ENCODE results near the gene ABHD12. TPM values are rescaled to one million over a fixed set of nuclear protein-coding genes. Genes with fewer than 3 reads are reported as not detected.
A peak's percentile ranks its signal among the peaks of the same experiment; 100 is the strongest.

Gene ABHD12
- total RNA-seq, 2 donors from 2014 or later: 12.5 to 22.7 TPM

DNA sequence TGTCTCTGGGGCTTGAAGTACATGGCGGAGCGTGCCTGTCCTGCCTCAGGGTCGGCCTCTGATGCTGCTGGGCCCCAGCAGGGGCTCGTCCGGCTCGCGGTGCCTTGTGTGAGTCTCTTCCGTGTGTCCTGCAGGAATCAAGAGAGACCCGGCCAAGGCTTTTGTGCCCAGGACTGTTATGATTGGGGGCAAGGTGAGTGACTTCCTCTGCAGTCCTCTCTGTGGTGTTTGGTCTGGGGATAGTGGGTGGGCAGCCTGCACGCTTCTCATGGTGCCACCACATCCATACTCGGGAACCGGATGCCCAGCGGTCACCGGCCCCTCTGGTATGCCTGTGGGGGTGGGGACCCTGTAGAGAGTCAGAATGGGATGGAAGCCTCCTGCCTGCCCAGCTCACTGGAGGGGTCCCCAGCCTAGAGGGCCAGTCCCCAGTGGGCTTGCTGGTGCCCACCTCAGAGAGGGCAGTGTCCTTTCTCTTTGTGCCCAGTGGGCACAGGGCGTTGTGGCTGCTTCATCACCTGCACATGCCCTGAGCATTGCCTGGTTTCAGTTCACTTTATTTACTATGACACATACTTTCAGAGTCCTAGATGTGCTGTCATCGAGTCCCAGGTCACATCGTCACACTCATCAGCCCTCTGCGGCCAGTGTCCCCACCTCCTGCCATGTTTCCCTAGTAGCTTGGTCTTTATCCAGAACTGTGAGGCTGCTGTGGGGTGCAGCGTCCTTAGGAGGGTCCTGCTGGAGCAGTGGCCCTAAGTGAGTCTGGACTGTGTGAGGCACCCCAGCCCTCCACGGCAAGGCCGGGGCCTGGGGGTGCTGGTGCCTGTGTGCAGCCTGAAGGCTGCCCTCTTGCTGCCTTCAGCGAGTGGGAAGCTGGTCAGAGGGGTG is 102.1 kb downstream of the ABHD12 start:
- Mint-ChIP-seq H3K27me3 (no peaks in the 10 kb centered on the region), H3K4me3 (no peak overlapping the region), H3K36me3 (ENCODE audit: low read depth) (peaks cover 10% of the 10 kb centered on the region), H3K4me1 (peaks cover 6% of the 10 kb centered on the region), H3K27ac (peak overlapping the region; percentile 21)
- no peak for ATAC-seq
- DNase-seq: peak in 1 of 3 donors; percentile 8
- H3K9me3 ChIP-seq (ENCODE audit: control insufficient read depth, low read length, poor library complexity, severe bottlenecking): no peaks in the 10 kb centered on the region

DNA sequence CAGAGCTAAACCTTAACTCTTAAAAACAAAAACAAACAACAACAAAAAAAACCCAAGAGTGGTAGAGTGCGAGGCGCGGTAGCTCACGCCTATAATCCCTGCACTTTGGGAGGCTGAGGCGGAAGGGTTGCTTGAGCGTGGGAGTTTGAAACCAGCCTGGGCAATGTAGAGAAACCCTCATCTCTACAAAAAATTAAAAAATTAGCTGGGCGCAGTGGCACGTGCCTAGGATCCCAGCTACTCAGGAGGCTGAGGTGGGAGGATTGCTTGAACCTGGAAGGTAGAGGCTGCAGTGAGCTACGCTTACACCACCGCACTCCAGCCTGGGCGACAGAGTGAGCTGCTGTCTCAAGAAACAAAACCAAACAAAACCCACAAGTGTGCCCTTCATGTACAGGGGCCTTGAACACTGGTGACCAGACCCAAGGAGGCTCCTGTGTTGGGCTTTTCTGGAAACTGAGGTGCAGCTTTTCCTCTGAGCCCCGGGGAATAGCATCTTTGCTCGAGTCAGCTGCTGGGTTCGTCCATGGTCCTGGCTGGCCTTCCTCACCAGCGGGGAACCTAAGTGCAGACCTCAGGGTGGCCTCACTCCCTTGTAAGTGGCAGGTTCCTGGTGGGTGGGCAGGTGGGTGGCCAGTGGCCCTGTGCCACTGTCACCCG is 102.9 kb downstream of the ABHD12 start:
- Mint-ChIP-seq H3K4me3 (no peak overlapping the region), H3K27ac (peak overlapping the region; percentile 21), H3K4me1 (peaks cover 6% of the 10 kb centered on the region), H3K27me3 (no peaks in the 10 kb centered on the region), H3K36me3 (ENCODE audit: low read depth) (peaks cover 10% of the 10 kb centered on the region)
- no peaks in the 10 kb centered on the region for H3K9me3 ChIP-seq (ENCODE audit: control insufficient read depth, low read length, poor library complexity, severe bottlenecking)
- DNase-seq (no peak), ATAC-seq (no peak)

DNA sequence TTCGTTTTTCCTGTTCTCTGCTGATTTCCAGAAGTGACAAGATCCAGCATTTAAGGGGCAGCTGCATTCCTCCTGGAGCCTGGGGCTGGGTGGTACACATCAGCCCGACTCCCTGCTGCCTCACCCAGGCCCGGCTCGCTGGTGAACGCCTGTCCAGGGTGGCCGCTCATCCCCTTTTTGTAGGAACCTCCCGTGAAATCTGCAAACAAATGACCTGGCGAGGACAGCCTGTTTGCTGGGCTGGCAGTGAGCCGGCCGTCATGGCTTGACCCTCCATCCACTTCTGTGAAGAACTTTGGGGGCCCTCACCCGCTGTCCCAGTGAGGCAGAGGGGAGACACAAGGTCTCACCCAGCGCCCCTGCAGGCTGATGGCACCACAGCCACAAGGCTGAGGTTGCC is 103.7 kb downstream of the ABHD12 start:
- Mint-ChIP-seq H3K27ac (peak overlapping the region; percentile 21), H3K4me3 (no peak overlapping the region), H3K4me1 (peaks cover 6% of the 10 kb centered on the region), H3K27me3 (no peaks in the 10 kb centered on the region), H3K36me3 (ENCODE audit: low read depth) (peaks cover 10% of the 10 kb centered on the region)
- ATAC-seq (no peak), DNase-seq (no peak)
- H3K9me3 ChIP-seq (ENCODE audit: control insufficient read depth, low read length, poor library complexity, severe bottlenecking): no peaks in the 10 kb centered on the region

DNA sequence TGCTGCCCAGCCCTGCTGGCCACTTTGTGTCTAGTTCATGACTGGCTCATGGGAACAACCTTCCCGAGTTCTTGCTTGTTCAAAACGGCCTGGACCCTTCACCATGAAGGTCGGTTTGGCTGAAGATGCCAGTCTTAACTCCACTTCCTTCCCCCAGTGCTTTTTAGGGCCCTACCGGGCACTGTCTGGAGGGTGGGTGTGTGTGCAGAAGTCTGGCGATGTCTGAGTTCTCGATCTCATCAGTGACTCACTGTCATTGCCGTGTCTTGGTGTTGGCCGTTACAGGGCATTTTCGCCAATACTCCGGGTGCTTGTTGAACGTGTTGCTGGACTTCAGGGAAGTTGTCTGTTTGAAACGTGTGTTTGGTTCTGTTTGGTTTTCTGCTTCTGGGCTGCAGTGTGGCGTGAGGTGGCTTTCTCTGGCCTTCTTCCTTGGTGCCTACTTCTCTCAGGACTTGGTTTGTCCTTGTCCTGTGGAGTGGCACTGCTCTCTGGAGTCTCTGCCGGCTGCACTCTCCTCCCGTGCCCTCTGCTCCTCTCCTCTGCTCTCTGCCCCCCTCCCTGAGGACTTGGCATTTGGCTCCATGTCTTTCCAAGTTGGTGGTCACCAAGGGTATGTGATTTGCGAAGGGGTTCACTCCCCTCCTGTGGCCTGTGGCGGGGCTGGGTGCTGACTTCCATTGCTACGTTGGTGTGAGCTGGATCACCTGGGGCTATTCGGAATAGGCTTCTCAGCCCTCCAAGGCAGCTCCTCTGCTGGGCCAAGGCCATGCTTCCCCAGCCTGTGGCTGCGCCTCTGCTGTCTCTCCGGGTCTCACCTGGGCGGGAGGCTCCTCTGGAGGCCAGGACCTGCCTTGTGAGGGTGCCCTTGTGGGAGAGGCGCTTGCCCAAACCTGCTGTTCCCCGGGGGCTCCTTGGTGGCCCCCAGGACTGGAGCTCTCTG is 104.5 kb downstream of the ABHD12 start:
- peak in 2 of 3 donors; percentile 3 to 6 for DNase-seq

DNA sequence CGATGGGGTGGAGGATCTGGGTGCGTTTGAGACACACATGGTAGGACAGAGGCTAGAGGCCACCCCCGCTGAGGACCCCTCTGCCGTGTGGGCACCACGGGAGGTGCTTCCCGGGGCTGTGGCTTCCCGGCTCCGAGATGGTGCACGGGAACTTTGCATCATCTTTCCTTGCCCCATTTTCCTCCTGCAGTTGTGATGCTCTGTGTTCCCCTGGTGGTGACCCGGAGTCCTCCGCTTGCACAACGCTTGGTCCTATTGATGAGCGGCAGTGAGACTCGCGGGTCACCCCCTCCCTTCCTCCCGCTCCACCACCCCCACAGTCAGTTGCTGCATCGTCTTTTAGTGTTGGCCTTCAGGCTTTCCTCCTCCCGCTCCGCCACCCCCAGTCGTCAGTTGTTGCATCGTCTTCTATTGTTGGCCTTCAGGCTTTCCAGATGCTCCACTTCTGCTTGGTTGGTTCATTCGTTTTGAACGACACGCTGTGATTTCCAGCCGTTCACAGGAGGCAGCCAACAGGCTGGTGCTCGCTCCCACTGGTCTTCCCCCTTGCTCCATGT is 105.5 kb downstream of the ABHD12 start:
- Mint-ChIP-seq H3K27me3 (no peaks in the 10 kb centered on the region), H3K4me1 (peaks cover 6% of the 10 kb centered on the region), H3K4me3 (no peak overlapping the region), H3K36me3 (ENCODE audit: low read depth) (peaks cover 10% of the 10 kb centered on the region), H3K27ac (no peak overlapping the region)
- no peak for ATAC-seq
- H3K9me3 ChIP-seq (ENCODE audit: control insufficient read depth, low read length, poor library complexity, severe bottlenecking): no peaks in the 10 kb centered on the region
- peak in 1 of 3 donors; percentile 3 for DNase-seq

More for the DNA sequence above, 104.5 kb downstream of the ABHD12 start:
- Mint-ChIP-seq H3K4me1 (peaks cover 6% of the 10 kb centered on the region), H3K27ac (peak overlapping the region; percentile 21), H3K27me3 (no peaks in the 10 kb centered on the region), H3K36me3 (ENCODE audit: low read depth) (peaks cover 10% of the 10 kb centered on the region), H3K4me3 (no peak overlapping the region)
- no peak for ATAC-seq
- H3K9me3 ChIP-seq (ENCODE audit: control insufficient read depth, low read length, poor library complexity, severe bottlenecking): no peaks in the 10 kb centered on the region

DNA sequence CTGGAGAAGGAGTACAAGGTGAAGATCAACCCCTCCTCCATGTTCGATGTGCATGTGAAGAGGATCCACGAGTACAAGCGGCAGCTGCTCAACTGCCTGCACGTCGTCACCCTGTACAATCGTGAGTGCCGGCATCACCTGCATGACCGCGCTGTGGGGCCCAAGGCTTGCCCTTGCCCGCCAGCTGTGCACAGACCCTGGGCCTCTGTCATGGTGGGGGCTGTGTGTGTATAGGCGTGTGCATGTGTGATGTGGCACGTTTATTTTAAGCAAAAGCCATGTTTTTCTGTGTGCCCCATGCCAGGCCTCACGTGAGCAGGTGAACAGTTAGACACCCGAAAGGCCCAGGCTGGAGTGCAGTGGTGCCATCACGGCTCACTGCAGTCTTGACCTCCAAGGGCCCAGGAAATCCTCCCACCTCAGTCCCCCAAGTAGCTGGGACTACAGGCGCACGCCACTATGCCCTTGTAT is 106.5 kb downstream of the ABHD12 start:
- peaks cover 10% of the 10 kb centered on the region for H3K36me3 Mint-ChIP-seq (ENCODE audit: low read depth)
- peaks cover 6% of the 10 kb centered on the region for H3K4me1 Mint-ChIP-seq
- DNase-seq (peak in 1 of 3 donors; percentile 2), ATAC-seq (no peak)
- H3K27me3 Mint-ChIP-seq: no peaks in the 10 kb centered on the region
- H3K9me3 ChIP-seq (ENCODE audit: control insufficient read depth, low read length, poor library complexity, severe bottlenecking): no peaks in the 10 kb centered on the region
- H3K27ac Mint-ChIP-seq: peak overlapping the region; percentile 37
- no peak overlapping the region for H3K4me3 Mint-ChIP-seq

DNA sequence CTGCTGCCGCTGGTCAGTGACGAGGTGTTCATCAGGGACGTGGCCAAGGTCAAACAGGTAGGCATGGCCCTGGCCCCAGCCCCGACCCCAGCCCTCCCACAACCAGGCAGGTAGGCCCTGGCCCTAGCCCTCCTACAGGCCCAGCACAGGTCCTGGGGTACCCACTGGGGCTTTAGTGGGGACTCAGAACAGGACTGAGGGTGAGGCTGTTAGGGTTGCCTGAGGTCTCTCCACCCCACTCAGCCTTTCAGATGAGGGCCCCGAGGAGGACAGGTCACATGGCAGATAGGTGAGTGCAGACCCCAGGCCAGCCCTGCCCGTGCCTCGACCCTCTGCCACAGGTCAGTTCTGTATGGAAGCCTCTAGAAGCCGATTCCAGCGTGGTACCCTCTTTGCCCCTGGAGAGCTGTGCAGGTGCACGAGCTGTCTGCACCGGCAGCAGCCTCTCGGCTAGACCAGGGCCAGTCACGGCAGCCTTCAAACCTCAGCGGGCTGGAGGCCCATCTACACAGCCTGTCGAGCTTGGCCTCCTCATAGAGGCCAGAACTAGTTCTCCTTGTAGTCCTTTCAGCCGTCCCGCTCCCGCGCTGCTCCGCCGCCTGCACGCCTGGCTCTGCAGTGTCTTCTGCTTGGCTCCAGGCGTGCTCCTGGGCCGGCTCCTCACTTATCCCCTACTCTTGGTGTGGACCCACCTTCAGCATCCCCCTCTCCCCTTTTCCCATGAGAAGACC is 107.2 kb downstream of the ABHD12 start:
- peak in 1 of 3 donors; percentile 5 for DNase-seq
- H3K27me3 Mint-ChIP-seq: no peaks in the 10 kb centered on the region
- H3K9me3 ChIP-seq (ENCODE audit: control insufficient read depth, low read length, poor library complexity, severe bottlenecking): no peaks in the 10 kb centered on the region
- H3K27ac Mint-ChIP-seq: peak overlapping the region; percentile 85
- no peak overlapping the region for H3K4me3 Mint-ChIP-seq
- no peak for ATAC-seq
- H3K4me1 Mint-ChIP-seq: peaks cover 6% of the 10 kb centered on the region
- H3K36me3 Mint-ChIP-seq (ENCODE audit: low read depth): peaks cover 10% of the 10 kb centered on the region

DNA sequence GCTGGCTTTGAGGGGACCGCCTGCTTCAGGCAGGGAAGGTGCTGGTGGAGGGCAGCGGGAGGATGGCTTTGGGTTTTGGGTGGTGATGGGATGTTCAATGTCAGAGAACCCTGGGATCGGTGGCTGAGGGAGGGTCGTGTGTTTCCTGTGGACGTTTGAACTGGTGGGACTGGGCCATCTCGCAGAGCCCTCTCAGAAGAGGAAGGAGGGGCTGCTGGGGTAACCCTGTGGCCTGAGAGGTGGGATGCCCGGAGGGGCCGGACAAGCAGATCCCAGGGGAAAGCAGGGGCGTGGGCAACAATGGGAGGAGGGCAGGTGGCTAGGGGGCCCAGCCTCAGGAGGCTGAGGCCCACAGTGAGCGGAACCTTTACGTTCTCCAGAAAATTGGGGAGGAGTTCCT is 107.8 kb downstream of the ABHD12 start:
- ATAC-seq (no peak), DNase-seq (peak in 1 of 3 donors; percentile 3)
- H3K27me3 Mint-ChIP-seq: no peaks in the 10 kb centered on the region
- H3K36me3 Mint-ChIP-seq (ENCODE audit: low read depth): peaks cover 10% of the 10 kb centered on the region
- no peak overlapping the region for H3K4me3 Mint-ChIP-seq
- H3K9me3 ChIP-seq (ENCODE audit: control insufficient read depth, low read length, poor library complexity, severe bottlenecking): no peaks in the 10 kb centered on the region
- peak overlapping the region; percentile 85 for H3K27ac Mint-ChIP-seq
- H3K4me1 Mint-ChIP-seq: peaks cover 6% of the 10 kb centered on the region

DNA sequence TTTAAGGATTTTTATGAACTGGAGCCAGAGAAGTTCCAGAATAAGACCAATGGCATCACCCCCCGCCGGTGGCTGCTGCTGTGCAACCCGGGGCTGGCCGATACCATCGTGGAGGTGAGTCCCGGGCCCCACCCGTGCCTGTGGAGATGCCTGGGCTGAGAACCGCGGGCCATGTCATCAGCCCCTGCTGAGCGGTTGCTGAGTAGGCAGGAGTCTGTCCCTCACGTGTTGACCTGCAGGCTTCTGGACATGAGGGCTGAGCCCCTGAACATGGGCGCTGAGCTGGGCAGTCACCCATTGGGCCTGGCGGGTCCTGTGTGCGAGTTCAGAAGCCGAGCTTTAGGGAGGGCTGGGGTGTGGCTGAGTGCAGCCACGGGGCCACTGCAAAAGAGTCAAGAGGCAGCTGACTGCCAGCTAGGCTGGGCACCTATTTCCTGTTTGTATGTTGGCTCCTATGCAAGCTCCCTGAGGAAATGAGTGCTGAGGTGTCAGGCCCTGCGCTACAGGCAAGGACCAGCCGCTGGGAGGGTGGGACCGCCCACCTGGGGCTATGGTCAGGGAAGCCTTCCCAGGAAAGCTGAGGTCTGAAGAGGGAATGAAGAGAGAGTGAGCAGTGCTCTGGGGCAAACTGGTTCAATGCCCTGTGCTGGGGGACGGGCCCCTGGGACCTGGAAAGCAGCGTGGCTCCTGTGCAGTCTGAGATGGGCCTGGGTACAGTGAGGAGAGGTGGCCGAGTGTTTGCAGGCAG is 108.4 kb downstream of the ABHD12 start:
- peaks cover 10% of the 10 kb centered on the region for H3K36me3 Mint-ChIP-seq (ENCODE audit: low read depth)
- H3K27me3 Mint-ChIP-seq: no peaks in the 10 kb centered on the region
- no peak overlapping the region for H3K4me3 Mint-ChIP-seq
- no peak for ATAC-seq
- peak in 1 of 3 donors; percentile 6 for DNase-seq
- peaks cover 6% of the 10 kb centered on the region for H3K4me1 Mint-ChIP-seq
- peak overlapping the region; percentile 85 for H3K27ac Mint-ChIP-seq
- H3K9me3 ChIP-seq (ENCODE audit: control insufficient read depth, low read length, poor library complexity, severe bottlenecking): no peaks in the 10 kb centered on the region

DNA sequence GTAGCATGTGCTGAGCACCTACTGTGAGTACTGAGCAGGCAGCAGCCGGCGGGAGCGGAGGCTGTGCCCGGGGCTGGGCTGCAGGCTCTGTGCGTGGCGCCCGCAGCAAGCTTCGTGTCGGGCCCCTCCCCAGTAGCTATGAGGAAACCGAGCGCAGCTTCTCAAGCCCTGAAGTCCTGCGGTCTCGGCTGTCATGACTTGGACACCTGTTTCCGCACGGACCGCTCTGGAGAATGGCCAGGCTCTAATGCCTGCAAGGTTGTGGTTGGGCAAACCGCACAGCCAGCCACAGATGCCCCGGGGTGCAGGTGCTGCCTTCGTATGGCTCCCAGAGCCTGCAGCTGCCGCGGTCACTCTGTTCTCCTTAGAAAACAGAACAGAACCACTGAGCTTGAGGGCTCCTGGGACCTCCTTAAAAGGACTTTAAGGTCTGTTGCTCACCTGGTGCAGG is 109.1 kb downstream of the ABHD12 start:
- peak in 1 of 3 donors; percentile 4 for DNase-seq
- peaks cover 7% of the 10 kb centered on the region for H3K36me3 Mint-ChIP-seq (ENCODE audit: low read depth)

More for the DNA sequence above, 109.1 kb downstream of the ABHD12 start:
- Mint-ChIP-seq H3K27ac (peak overlapping the region; percentile 85), H3K4me1 (peaks cover 6% of the 10 kb centered on the region), H3K27me3 (no peaks in the 10 kb centered on the region), H3K4me3 (no peak overlapping the region)
- H3K9me3 ChIP-seq (ENCODE audit: control insufficient read depth, low read length, poor library complexity, severe bottlenecking): no peaks in the 10 kb centered on the region
- peak; percentile 8 for ATAC-seq
